Common myeloid progenitor, CD34-positive (primary cell): ENCODE results near the gene TTF2.

Source experiments
- CTCF ChIA-PET: fragments of 350-600 bp; sonication (Branson Sonifier 250); formaldehyde crosslinking; loops from one replicate; lab custom pipeline; 2021; ENCODE audit warnings: antibody characterized with exemption; lab: Charles Lee
- POLR2A ChIA-PET: fragments of 350-600 bp; sonication (Branson Sonifier 250); formaldehyde crosslinking; loops from one replicate; lab custom pipeline; 2021; ENCODE audit warnings: antibody characterized with exemption; lab: Charles Lee
- DNase-seq, 3 donors: peaks; one replicate each; pipeline versions ENCODE4 v3.0.0 to v3.0.0-alpha.2; 2013
- H3K27ac ChIP-seq, 2 experiments: 1 replicate in 1 of 2; 2 replicates in 1 of 2; pipeline ENCODE4 v1.7.0; 2013; ENCODE audit warnings: inconsistent platforms in 2 of 2, low read length in 2 of 2, mild to moderate bottlenecking in 2 of 2, low read depth in 1 of 2, moderate library complexity in 1 of 2; ENCODE audit not compliant: severe bottlenecking in 2 of 2, insufficient read depth in 1 of 2, poor library complexity in 1 of 2
- H3K27me3 ChIP-seq, 5 experiments: replicated peaks in 2 of 5; 1 replicate in 3 of 5; 2 replicates in 2 of 5; pipeline versions ENCODE4 v1.6.1 to v1.7.0; 2013; ENCODE audit warnings: low read length in 4 of 5, mild to moderate bottlenecking in 2 of 5, moderate library complexity in 2 of 5, inconsistent platforms in 1 of 5; ENCODE audit not compliant: insufficient read depth in 5 of 5, control insufficient read depth in 4 of 5
- H3K36me3 ChIP-seq, 4 experiments: 1 replicate in 2 of 4; 2 replicates in 2 of 4; pipeline versions ENCODE4 v1.6.1 to v1.7.0; 2013; ENCODE audit warnings: low read length in 3 of 4, control low read depth in 1 of 4, mild to moderate bottlenecking in 1 of 4; ENCODE audit not compliant: control insufficient read depth in 4 of 4, insufficient read depth in 4 of 4
- H3K4me1 ChIP-seq, 4 experiments: 1 replicate in 3 of 4; 2 replicates in 1 of 4; pipeline versions ENCODE4 v1.6.1 to v1.7.1; 2013; ENCODE audit warnings: low read length in 3 of 4, mild to moderate bottlenecking in 3 of 4, control low read depth in 1 of 4, inconsistent platforms in 1 of 4, moderate library complexity in 1 of 4; ENCODE audit not compliant: control insufficient read depth in 4 of 4, insufficient read depth in 4 of 4; ENCODE audit errors: control extremely low read depth in 1 of 4
- H3K4me3 ChIP-seq, 7 experiments: 1 replicate in 4 of 7; 2 replicates in 3 of 7; pipeline versions ENCODE4 v1.5.1 to v1.7.0; 2013; ENCODE audit warnings: mild to moderate bottlenecking in 7 of 7, low read length in 6 of 7, moderate library complexity in 6 of 7, inconsistent platforms in 2 of 7, low read depth in 2 of 7, control low read depth in 1 of 7; ENCODE audit not compliant: insufficient read depth in 4 of 7, control insufficient read depth in 1 of 7; ENCODE audit errors: extremely low read depth in 1 of 7
- H3K9me3 ChIP-seq, 5 experiments: 1 replicate in 4 of 5; 2 replicates in 1 of 5; pipeline versions ENCODE4 v1.6.1 to v1.7.1; 2013; ENCODE audit warnings: low read length in 4 of 5, mild to moderate bottlenecking in 2 of 5, inconsistent platforms in 1 of 5, low read depth in 1 of 5, moderate library complexity in 1 of 5; ENCODE audit not compliant: control insufficient read depth in 4 of 5, insufficient read depth in 2 of 5; ENCODE audit errors: control extremely low read depth in 1 of 5
- WGBS: methylation state at CpG from one replicate; pipeline ENCODE4 v1.1.5; 2013; ENCODE audit not compliant: insufficient coverage; 5-methylcytosine and 5-hydroxymethylcytosine counted together

Gene TTF2

GRCh38 chr1:117143172-117143571 lies 83.0 kb downstream of the TTF2 start:
- peaks cover 0 to 2% (median 0%) of the 10 kb centered on the region in 5 experiments for H3K9me3 ChIP-seq
- peaks cover 0 to 5% (median 0%) of the 10 kb centered on the region in 5 experiments for H3K27me3 ChIP-seq
- no peaks in the 10 kb centered on the region for H3K4me1 ChIP-seq
- no peak overlapping the region for H3K27ac ChIP-seq
- no peaks in the 10 kb centered on the region for H3K36me3 ChIP-seq
- no peak for DNase-seq
- H3K4me3 ChIP-seq: no peak overlapping the region
- ChIA-PET CTCF (interaction anchor here (0.7 kb wide), 1 partner anchor 75 kb away, joined by 3 read pairs; no protein-coding TSS in a partner anchor), POLR2A (no interaction called here)

GRCh38 chr1:117143871-117144270 lies 83.7 kb downstream of the TTF2 start:
- Histone ChIP-seq H3K36me3 (no peaks in the 10 kb centered on the region), H3K27me3 (peaks cover 0 to 5% (median 0%) of the 10 kb centered on the region in 5 experiments), H3K4me1 (no peaks in the 10 kb centered on the region), H3K9me3 (peaks cover 0 to 2% (median 0%) of the 10 kb centered on the region in 5 experiments), H3K4me3 (no peak overlapping the region), H3K27ac (no peak overlapping the region)
- POLR2A ChIA-PET: no interaction called here
- WGBS: 100% methylated on average over 3 of the region's 3 CpGs
- CTCF ChIA-PET: interaction anchor here (0.7 kb wide), 1 partner anchor 76 kb away, joined by 3 read pairs; no protein-coding TSS in a partner anchor
- DNase-seq: no peak

GRCh38 chr1:117146072-117146471 lies 85.9 kb downstream of the TTF2 start:
- POLR2A ChIA-PET: no interaction called here
- no CpG with 5 or more reads among the region's 2 CpGs for whole genome bisulfite sequencing
- Histone ChIP-seq H3K9me3 (peaks cover 0 to 2% (median 0%) of the 10 kb centered on the region in 5 experiments), H3K4me1 (no peaks in the 10 kb centered on the region), H3K36me3 (no peaks in the 10 kb centered on the region), H3K27ac (no peak overlapping the region), H3K4me3 (no peak overlapping the region), H3K27me3 (peaks cover 0 to 5% (median 0%) of the 10 kb centered on the region in 5 experiments)
- CTCF ChIA-PET: interaction anchor here (0.5 kb wide), 1 partner anchor 240 kb away, joined by 3 read pairs; no protein-coding TSS in a partner anchor
- DNase-seq: no peak

GRCh38 chr1:117146575-117147340 lies 86.6 kb downstream of the TTF2 start:
- H3K27me3 ChIP-seq: peaks cover 0 to 5% (median 0%) of the 10 kb centered on the region in 5 experiments
- 83% methylated on average over 6 of the region's 8 CpGs for WGBS
- peaks cover 0 to 2% (median 0%) of the 10 kb centered on the region in 5 experiments for H3K9me3 ChIP-seq
- no peak overlapping the region for H3K4me3 ChIP-seq
- ChIA-PET CTCF (interaction anchor here (0.5 kb wide), 1 partner anchor 240 kb away, joined by 3 read pairs; no protein-coding TSS in a partner anchor), POLR2A (no interaction called here)
- no peak overlapping the region for H3K27ac ChIP-seq
- no peaks in the 10 kb centered on the region for H3K4me1 ChIP-seq
- no peak for DNase-seq
- H3K36me3 ChIP-seq: no peaks in the 10 kb centered on the region

GRCh38 chr1:117147341-117147831 lies 87.3 kb downstream of the TTF2 start:
- Histone ChIP-seq H3K9me3 (peaks cover 0 to 2% (median 0%) of the 10 kb centered on the region in 5 experiments), H3K27me3 (peaks cover 0 to 5% (median 0%) of the 10 kb centered on the region in 5 experiments), H3K36me3 (no peaks in the 10 kb centered on the region), H3K4me3 (no peak overlapping the region), H3K4me1 (no peaks in the 10 kb centered on the region), H3K27ac (no peak overlapping the region)
- no peak for DNase-seq
- CTCF ChIA-PET: no interaction called here
- POLR2A ChIA-PET: no interaction called here
- WGBS: 75% methylated on average over 4 of the region's 4 CpGs

GRCh38 chr1:117147856-117148588 lies 87.9 kb downstream of the TTF2 start:
- ChIA-PET CTCF (no interaction called here), POLR2A (no interaction called here)
- Histone ChIP-seq H3K36me3 (no peaks in the 10 kb centered on the region), H3K27ac (no peak overlapping the region), H3K4me3 (no peak overlapping the region), H3K27me3 (peaks cover 0 to 5% (median 0%) of the 10 kb centered on the region in 5 experiments), H3K4me1 (no peaks in the 10 kb centered on the region), H3K9me3 (no peaks in the 10 kb centered on the region)
- 100% methylated on average over 2 of the region's 5 CpGs for WGBS
- no peak for DNase-seq
